Stimulated activated naive CD4-positive, alpha-beta T cell treated with Interleukin-2 at 50 U/mL for 16 hours (primary cell): Measurements from ENCODE around the gene CCDC89.
"Not testable (repeated sequence)": the region's sequence is repeated elsewhere in the genome, so short reads cannot be mapped to it uniquely, and the experiment has no call there.

Source experiments
- DNase-seq: peaks from one replicate; lab custom pipeline; 2025; lab: John Stamatoyannopoulos, UW

The CCDC89 gene

GRCh38 chr11:85685125-85685819 lies 723 bp downstream of the CCDC89 start:
- DNase-seq: no peak

- peak; percentile 48 for DNase-seq
These were observed 3.4 kb downstream of the CCDC89 start for GRCh38 chr11:85682330-85683305.

- DNase-seq: no peak
These were observed 5.1 kb downstream of the CCDC89 start for GRCh38 chr11:85680897-85681296.

- DNase-seq: no peak
These were observed 6.4 kb downstream of the CCDC89 start for GRCh38 chr11:85679576-85679975.

- DNase-seq: no peak
These were observed 12.6 kb downstream of the CCDC89 start for GRCh38 chr11:85673393-85673792.

- DNase-seq: no peak
These were observed 13.7 kb downstream of the CCDC89 start for GRCh38 chr11:85672105-85672902.

GRCh38 chr11:85670949-85671663 lies 14.9 kb downstream of the CCDC89 start:
- DNase-seq: not testable (repeated sequence)

GRCh38 chr11:85668157-85668556 lies 17.8 kb downstream of the CCDC89 start:
- DNase-seq: no peak

- DNase-seq: no peak
These were observed 19.3 kb downstream of the CCDC89 start for GRCh38 chr11:85666687-85667086.

- DNase-seq: no peak
These were observed 20.3 kb downstream of the CCDC89 start for GRCh38 chr11:85665733-85666132.

GRCh38 chr11:85664615-85665481 lies 21.1 kb downstream of the CCDC89 start, which contains the start of gene CREBZF:
Gene CREBZF (minus strand): TSS chr11:85665129. CDS start chr11:85664875, 254 bp downstream.
- DNase-seq: peak; percentile 90

GRCh38 chr11:85663753-85664614 lies 22.0 kb downstream of the CCDC89 start:
- DNase-seq: peak; percentile 89

- no peak for DNase-seq
These were observed 22.8 kb downstream of the CCDC89 start for GRCh38 chr11:85663080-85663752.

GRCh38 chr11:85661972-85662664 lies 23.9 kb downstream of the CCDC89 start:
- no peak for DNase-seq

GRCh38 chr11:85658180-85658579 lies 27.8 kb downstream of the CCDC89 start:
- DNase-seq: no peak

GRCh38 chr11:85656777-85657176 lies 29.2 kb downstream of the CCDC89 start:
- DNase-seq: no peak

- not testable (repeated sequence) for DNase-seq
These were observed 31.7 kb downstream of the CCDC89 start for GRCh38 chr11:85654343-85654742.

- DNase-seq: no peak
These were observed 33.1 kb downstream of the CCDC89 start for GRCh38 chr11:85652786-85653447.
